GM12878 (cell line): ENCODE data around the gene IFI35. TPM values are rescaled to one million over a fixed set of nuclear protein-coding genes. Genes with fewer than 3 reads are reported as not detected.

Experiments used
- FOXM1 ChIP-seq: IDR thresholded peaks from 2 replicates; pipeline ENCODE4 v1.6.1; 2012; ENCODE audit warnings: low read depth, mild to moderate bottlenecking, inconsistent platforms, low read length, moderate library complexity
- IKZF2 ChIP-seq, 2 experiments: fragments of 450-650 bp; IDR thresholded peaks; 2 replicates each; pipeline ENCODE4 v1.6.1; 2017; ENCODE audit warnings: mild to moderate bottlenecking in 2 of 2, moderate library complexity in 2 of 2
- IRF4 ChIP-seq: IDR thresholded peaks from 2 replicates; pipeline ENCODE4 v1.6.1; 2011; ENCODE audit warnings: low read depth, low read length
- PAX5 ChIP-seq: IDR thresholded peaks from 2 replicates; pipeline ENCODE4 v1.6.1; 2011; ENCODE audit warnings: low read depth, low read length, borderline replicate concordance
- PRDM15 ChIP-seq: fragments of 450-650 bp; formaldehyde crosslinking; IDR thresholded peaks from 2 replicates; pipeline ENCODE4 v1.4.0; 2020; ENCODE audit warnings: mild to moderate bottlenecking, moderate library complexity
- SKIL ChIP-seq: fragments of 450-650 bp; IDR thresholded peaks from 2 replicates; pipeline ENCODE4 v1.6.1; 2017; ENCODE audit warnings: mild to moderate bottlenecking, low read depth, inconsistent platforms; ENCODE audit not compliant: poor library complexity, severe bottlenecking
- SMARCA5 ChIP-seq: fragments of 450-650 bp; IDR thresholded peaks from 2 replicates; pipeline ENCODE4 v1.6.1; 2017; ENCODE audit warnings: mild to moderate bottlenecking
- SRF ChIP-seq, 2 experiments: IDR thresholded peaks; 2 replicates each; pipeline ENCODE4 v1.6.1; 2011; ENCODE audit warnings: low read depth in 2 of 2, low read length in 2 of 2, mild to moderate bottlenecking in 1 of 2, moderate library complexity in 1 of 2
- ZSCAN29 ChIP-seq: fragments of 450-650 bp; IDR thresholded peaks from 2 replicates; pipeline ENCODE4 v1.6.1; 2017; ENCODE audit warnings: mild to moderate bottlenecking, moderate library complexity
- polyA plus RNA-seq, 11 experiments: library from polyadenylated mRNA; depleted of rRNA in 4 of 11; unstranded in 6 of 11; stranded (reverse) in 5 of 11; fragments of >200 nt; fragmentation: Nextera tagmentation in 4 of 11; fragmentation: Illumina TruSeq in 1 of 11; extraction: Ambion mirVana in 4 of 11; extraction: Trizol in 1 of 11; gene quantifications; 1 replicate in 1 of 11; 2 replicates in 10 of 11; pipeline versions ENCODE4 v1.2.1 to v1.2.3, GENCODE V29; 2011 to 2016; ENCODE audit warnings: inconsistent platforms in 2 of 11, missing spikeins in 2 of 11, low read depth in 1 of 11
- total RNA-seq, 4 experiments: library from RNA; depleted of rRNA in 3 of 4; stranded (reverse); fragments of >200 nt in 3 of 4; fragmentation: Illumina TruSeq in 1 of 4; extraction: Trizol in 1 of 4; gene quantifications; 2 replicates each; pipeline versions ENCODE4 v1.2.1 to v1.2.3, GENCODE V29; 2013 to 2021

IFI35 gene
- total and polyA plus RNA-seq, 10 of the 15 experiments (the other 5 are each of a cell fraction or from before 2014, with no cell fraction given): 18.4 to 92.2 (median 65.3) TPM

GRCh38 chr17:42985225-42985624 lies 21.4 kb upstream of the IFI35 start (continued):
- TF ChIP-seq SKIL (no peak), SRF (IDR thresholded peaks at IDR 0.05; ENCODE audit: low read depth in 2 of 2, low read length in 2 of 2) (0 out of 4 replicates have a peak, but pooled peaks of 1 of the 2 experiments have one; percentile 61), SMARCA5 (peak; percentile 22; the same call in 1 of the 2 replicates), PAX5 (peak; percentile 91), FOXM1 (no peak), ZSCAN29 (no peak), PRDM15 (no peak), IKZF2 (IDR thresholded peaks at IDR 0.05) (peak; percentile 83 to 88), IRF4 (peak; percentile 86)
- TF ChIP-seq, all 136 proteins: peak for 22
